IMR-90 (cell line): ENCODE data around the gene CGGBP1. TPM values are rescaled to one million over a fixed set of nuclear protein-coding genes. Genes with fewer than 3 reads are reported as not detected.

Source experiments
- ATAC-seq: fragments of 200-7000 bp; cut with Tn5 transposase; 2 replicates; pipeline ENCODE4 v1.9.1; 2020; ENCODE audit warnings: low read depth, mild to moderate bottlenecking, moderate library complexity
- BruUV-seq: library from RNA; stranded (reverse); fragments of 400-500 nt; replicated peaks from 2 replicates; lab custom pipeline; 2021; lab: Mats Ljungman, UMichigan
- CTCF ChIA-PET: fragments of 300-600 bp; formaldehyde crosslinking; extraction: SDS; loops from one replicate; lab custom pipeline; 2021; ENCODE audit warnings: antibody characterized with exemption; lab: Yijun Ruan, JAX
- POLR2A ChIA-PET: fragments of 300-600 bp; sonication (Branson Sonifier 250); formaldehyde crosslinking; loops from one replicate; lab custom pipeline; 2022; ENCODE audit warnings: antibody characterized with exemption; ENCODE audit not compliant: unreplicated experiment; lab: Charles Lee
- DNase-seq: peaks from one replicate; pipeline ENCODE4 v3.0.0; 2013
- H2AFZ ChIP-seq: replicated peaks from 2 replicates; pipeline ENCODE3; 2013; ENCODE audit warnings: low read length, mild to moderate bottlenecking; ENCODE audit not compliant: poor library complexity
- H2AK5ac ChIP-seq: 2 replicates; pipeline ENCODE4 v1.6.1; 2013; ENCODE audit warnings: low read depth, low read length, inconsistent platforms
- H2AK9ac ChIP-seq: replicated peaks from 2 replicates; pipeline ENCODE3; 2013; ENCODE audit warnings: mild to moderate bottlenecking, low read depth, low read length, moderate library complexity; ENCODE audit not compliant: poor library complexity
- H2BK120ac ChIP-seq: 2 replicates; pipeline ENCODE4 v1.6.1; 2013; ENCODE audit warnings: low read depth, low read length, inconsistent platforms
- H2BK15ac ChIP-seq: 3 replicates; pipeline ENCODE4 v1.6.1; 2013; ENCODE audit warnings: low read depth, low read length, inconsistent platforms
- H2BK20ac ChIP-seq: 2 replicates; pipeline ENCODE4 v1.6.1; 2013; ENCODE audit warnings: low read depth, mild to moderate bottlenecking, inconsistent platforms, low read length, moderate library complexity
- H2BK5ac ChIP-seq: 2 replicates; pipeline ENCODE4 v1.6.1; 2013; ENCODE audit warnings: mild to moderate bottlenecking, low read depth, low read length, inconsistent platforms; ENCODE audit not compliant: poor library complexity, severe bottlenecking
- H3K14ac ChIP-seq: replicated peaks from 2 replicates; pipeline ENCODE4 v1.6.1; 2013; ENCODE audit warnings: low read depth, low read length, inconsistent platforms
- H3K18ac ChIP-seq: 2 replicates; pipeline ENCODE4 v1.6.1; 2013; ENCODE audit warnings: low read depth, low read length, control low read depth
- H3K23ac ChIP-seq: 2 replicates; pipeline ENCODE4 v1.6.1; 2013; ENCODE audit warnings: low read depth, low read length, inconsistent platforms
- H3K27ac ChIP-seq: 2 replicates; pipeline ENCODE4 v1.5.1; 2013; ENCODE audit warnings: mild to moderate bottlenecking, control low read depth, low read length; ENCODE audit not compliant: insufficient read depth
- H3K27me3 ChIP-seq: 2 replicates; pipeline ENCODE4 v1.6.1; 2013; ENCODE audit warnings: low read length; ENCODE audit not compliant: control insufficient read depth, insufficient read depth
- H3K36me3 ChIP-seq: 2 replicates; pipeline ENCODE4 v1.6.1; 2013; ENCODE audit warnings: low read length, mixed read lengths; ENCODE audit not compliant: control insufficient read depth, insufficient read depth
- H3K4ac ChIP-seq: 2 replicates; pipeline ENCODE4 v1.6.1; 2013; ENCODE audit warnings: low read depth, low read length, inconsistent platforms
- H3K4me1 ChIP-seq: 2 replicates; pipeline ENCODE4 v1.6.1; 2013; ENCODE audit warnings: low read length, mixed read lengths; ENCODE audit not compliant: control insufficient read depth, insufficient read depth
- H3K4me2 ChIP-seq: 2 replicates; pipeline ENCODE4 v1.6.1; 2013; ENCODE audit warnings: low read depth, mild to moderate bottlenecking, control low read depth, low read length, moderate library complexity
- H3K4me3 ChIP-seq: 2 replicates; pipeline ENCODE4 v1.5.1; 2013; ENCODE audit warnings: low read depth, mild to moderate bottlenecking, control low read depth, low read length, moderate library complexity; ENCODE audit not compliant: insufficient read depth
- H3K56ac ChIP-seq: 2 replicates; pipeline ENCODE4 v1.6.1; 2013; ENCODE audit warnings: low read length, inconsistent platforms; ENCODE audit not compliant: insufficient read depth; ENCODE audit errors: extremely low read depth
- H3K79me1 ChIP-seq, 2 experiments: 2 replicates each; pipeline ENCODE4 v1.6.1; 2013; ENCODE audit warnings: low read length in 2 of 2, inconsistent platforms in 1 of 2, low read depth in 1 of 2
- H3K9ac ChIP-seq: 2 replicates; pipeline ENCODE4 v1.6.1; 2013; ENCODE audit warnings: low read depth, low read length, control low read depth
- H3K9me1 ChIP-seq: 2 replicates; pipeline ENCODE4 v1.6.1; 2013; ENCODE audit warnings: low read length, inconsistent platforms; ENCODE audit not compliant: insufficient read depth
- H3K9me3 ChIP-seq: 2 replicates; pipeline ENCODE4 v1.6.1; 2013; ENCODE audit warnings: low read length; ENCODE audit not compliant: control insufficient read depth, insufficient read depth
- H4K20me1 ChIP-seq: 2 replicates; pipeline ENCODE4 v1.6.1; 2013; ENCODE audit warnings: low read length, inconsistent platforms; ENCODE audit not compliant: insufficient read depth
- H4K5ac ChIP-seq: 2 replicates; pipeline ENCODE4 v1.6.1; 2013; ENCODE audit warnings: mild to moderate bottlenecking, low read depth, low read length, control low read depth
- H4K8ac ChIP-seq, 2 experiments: 2 replicates each; pipeline ENCODE4 v1.6.1; 2013; ENCODE audit warnings: low read depth in 2 of 2, low read length in 2 of 2, control low read depth in 1 of 2, inconsistent platforms in 1 of 2
- H4K91ac ChIP-seq: 2 replicates; pipeline ENCODE4 v1.6.1; 2013; ENCODE audit warnings: low read depth, low read length, inconsistent platforms; ENCODE audit not compliant: insufficient read depth
- BHLHE40 ChIP-seq: fragments of 150-350 bp; IDR thresholded peaks from 2 replicates; pipeline ENCODE4 v1.6.1; 2016; ENCODE audit warnings: mild to moderate bottlenecking, low read depth, low read length
- CEBPB ChIP-seq: IDR thresholded peaks from 2 replicates; pipeline ENCODE4 v1.6.1; 2012; ENCODE audit warnings: low read depth, low read length, improper control_type of control experiment
- CHD1 ChIP-seq: IDR thresholded peaks from 2 replicates; pipeline ENCODE4 v1.6.1; 2012; ENCODE audit warnings: low read depth, low read length, improper control_type of control experiment
- ELK1 ChIP-seq: fragments of 150-350 bp; IDR thresholded peaks from 2 replicates; pipeline ENCODE4 v1.6.1; 2016; ENCODE audit warnings: low read depth, mild to moderate bottlenecking, low read length, moderate library complexity, borderline replicate concordance
- FOS ChIP-seq: fragments of 150-350 bp; IDR thresholded peaks from 2 replicates; pipeline ENCODE4 v1.6.1; 2016; ENCODE audit warnings: low read depth, low read length
- MAFK ChIP-seq: IDR thresholded peaks from 2 replicates; pipeline ENCODE4 v1.6.1; 2012; ENCODE audit warnings: low read depth, low read length, improper control_type of control experiment
- MAZ ChIP-seq: IDR thresholded peaks from 2 replicates; pipeline ENCODE4 v1.6.1; 2012; ENCODE audit warnings: low read depth, mild to moderate bottlenecking, low read length, improper control_type of control experiment, moderate library complexity, borderline replicate concordance
- MXI1 ChIP-seq: IDR thresholded peaks from 2 replicates; pipeline ENCODE4 v1.6.1; 2012; ENCODE audit warnings: low read depth, mild to moderate bottlenecking, low read length, moderate library complexity, borderline replicate concordance
- NFE2L2 ChIP-seq: fragments of 150-350 bp; IDR thresholded peaks from 2 replicates; pipeline ENCODE4 v1.6.1; 2016; ENCODE audit warnings: low read depth, mild to moderate bottlenecking, low read length
- POLR2A ChIP-seq: IDR thresholded peaks from 2 replicates; pipeline ENCODE4 v1.6.1; 2012; ENCODE audit warnings: mild to moderate bottlenecking, low read depth, low read length
- RAD21 ChIP-seq: IDR thresholded peaks from 2 replicates; pipeline ENCODE4 v1.6.1; 2012; ENCODE audit warnings: low read length, improper control_type of control experiment
- RCOR1 ChIP-seq: IDR thresholded peaks from 2 replicates; pipeline ENCODE4 v1.6.1; 2012; ENCODE audit warnings: mild to moderate bottlenecking, low read length, improper control_type of control experiment; ENCODE audit not compliant: insufficient replicate concordance
- RFX5 ChIP-seq: IDR thresholded peaks from 2 replicates; pipeline ENCODE4 v1.8.0; 2012; ENCODE audit warnings: low read depth, mild to moderate bottlenecking, low read length, moderate library complexity
- SMC3 ChIP-seq: fragments of 150-350 bp; IDR thresholded peaks from 2 replicates; pipeline ENCODE4 v1.6.1; 2016; ENCODE audit warnings: low read depth, mild to moderate bottlenecking, antibody characterized with exemption, low read length, moderate library complexity
- USF2 ChIP-seq: fragments of 150-350 bp; IDR thresholded peaks from 2 replicates; pipeline ENCODE4 v1.6.1; 2017; ENCODE audit warnings: mild to moderate bottlenecking, antibody characterized with exemption, low read length, low read depth
- WGBS, 2 experiments: methylation state at CpG; one replicate each; pipeline versions ENCODE4 v1.1.5 to v1.1.7; 2013; ENCODE audit warnings: missing lambda C conversion rate in 2 of 2; ENCODE audit not compliant: insufficient read length in 1 of 2; ENCODE audit errors: extremely low coverage in 2 of 2; 5-methylcytosine and 5-hydroxymethylcytosine counted together
- dilution Hi-C: fragments of 300-500 bp; cut with HindIII; formaldehyde crosslinking; loops from one replicate; pipeline ENCODE4 v1.14.3; 2018; ENCODE audit warnings: low sequenced_read_pairs; ENCODE audit not compliant: unreplicated experiment
- in situ Hi-C: fragments of 300-500 bp; cut with MboI; formaldehyde crosslinking; loops from 3 replicates; pipeline ENCODE4 v1.14.3; 2019; ENCODE audit warnings: low sequenced_read_pairs, inconsistent platforms, mixed read lengths
- intact Hi-C: fragments of 100-400 bp; cut with micrococcal nuclease; formaldehyde crosslinking; loops from 2 replicates; pipeline ENCODE4 v1.10.0; 2022
- polyA plus RNA-seq, 3 experiments: library from polyadenylated mRNA; depleted of rRNA; stranded (reverse); fragments of >200 nt; gene quantifications; 2 replicates each; pipeline ENCODE4 v1.2.3, GENCODE V29; 2012; ENCODE audit warnings: low replicate concordance in 1 of 3
- total RNA-seq: library from RNA; depleted of rRNA; stranded (reverse); fragments of >200 nt; gene quantifications from 2 replicates; pipeline ENCODE4 v1.2.3, GENCODE V29; 2012
- TF ChIP-seq, protein P1 (sequence below): conservative IDR thresholded peaks from 2 replicates; pipeline ENCODE4 v1.5.1; 2012; ENCODE audit warnings: mild to moderate bottlenecking, low read depth, low read length, improper control_type of control experiment

Gene CGGBP1
- total and polyA plus RNA-seq, 2 of the 4 experiments (the other 2 are of a cell fraction), result 42.1 to 47.7 TPM

GRCh38 chr3:88032245-88032644, 26.6 kb downstream of the CGGBP1 start:
- CTCF ChIA-PET, result interaction anchor here (0.9 kb wide), 1 partner anchor 81 kb away, joined by 3 read pairs; no protein-coding TSS in a partner anchor
- TF ChIP-seq BHLHE40 (no peak), POLR2A (no peak), SMC3 (no peak), CHD1 (no peak), RFX5 (no peak), RAD21 (no peak), USF2 (no peak), NFE2L2 (no peak), CEBPB (no peak), MXI1 (no peak), FOS (no peak), MAFK (no peak), RCOR1 (no peak), MAZ (no peak), ELK1 (no peak)
- TF ChIP-seq, protein P1, sequence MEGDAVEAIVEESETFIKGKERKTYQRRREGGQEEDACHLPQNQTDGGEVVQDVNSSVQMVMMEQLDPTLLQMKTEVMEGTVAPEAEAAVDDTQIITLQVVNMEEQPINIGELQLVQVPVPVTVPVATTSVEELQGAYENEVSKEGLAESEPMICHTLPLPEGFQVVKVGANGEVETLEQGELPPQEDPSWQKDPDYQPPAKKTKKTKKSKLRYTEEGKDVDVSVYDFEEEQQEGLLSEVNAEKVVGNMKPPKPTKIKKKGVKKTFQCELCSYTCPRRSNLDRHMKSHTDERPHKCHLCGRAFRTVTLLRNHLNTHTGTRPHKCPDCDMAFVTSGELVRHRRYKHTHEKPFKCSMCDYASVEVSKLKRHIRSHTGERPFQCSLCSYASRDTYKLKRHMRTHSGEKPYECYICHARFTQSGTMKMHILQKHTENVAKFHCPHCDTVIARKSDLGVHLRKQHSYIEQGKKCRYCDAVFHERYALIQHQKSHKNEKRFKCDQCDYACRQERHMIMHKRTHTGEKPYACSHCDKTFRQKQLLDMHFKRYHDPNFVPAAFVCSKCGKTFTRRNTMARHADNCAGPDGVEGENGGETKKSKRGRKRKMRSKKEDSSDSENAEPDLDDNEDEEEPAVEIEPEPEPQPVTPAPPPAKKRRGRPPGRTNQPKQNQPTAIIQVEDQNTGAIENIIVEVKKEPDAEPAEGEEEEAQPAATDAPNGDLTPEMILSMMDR, result no peak
- H2BK20ac ChIP-seq, result no peak overlapping the region
- intact Hi-C loops (no loop called here), in situ Hi-C loops (no loop called here), dilution Hi-C loops (no loop called here)
- H4K91ac ChIP-seq, result peak overlapping the region; percentile 1; the same call in 1 of the 2 replicates
- H2BK5ac ChIP-seq, result no peak overlapping the region
- peak overlapping the region; percentile 32 to 73 for H4K8ac ChIP-seq
- no peak overlapping the region for H2AK5ac ChIP-seq
- no peak overlapping the region for H2BK15ac ChIP-seq
- WGBS, 2 experiments, result no CpG with 5 or more reads among the region's 2 CpGs
- H3K36me3 ChIP-seq, result no peaks in the 10 kb centered on the region
- BruUV-seq, result no TSS peak
- no peaks in the 10 kb centered on the region for H4K20me1 ChIP-seq
- 0 out of 2 replicates have a peak overlapping the region, but pooled peaks have one; percentile 1 for H3K23ac ChIP-seq
- no peaks in the 10 kb centered on the region for H3K27me3 ChIP-seq
- H3K9me1 ChIP-seq, result no peaks in the 10 kb centered on the region
- peak overlapping the region; percentile 9; the same call in 1 of the 2 replicates for H2BK120ac ChIP-seq
- POLR2A ChIA-PET, result no interaction called here
- no peaks in the 10 kb centered on the region; the same call in 1 of the 2 replicates for H3K4me1 ChIP-seq
- H4K5ac ChIP-seq, result peak overlapping the region; percentile 99; the same call in 1 of the 2 replicates
- ATAC-seq (peak; percentile 24; the same call in 1 of the 2 replicates), DNase-seq (peak; percentile 3)
- no peaks in the 10 kb centered on the region for H3K79me1 ChIP-seq
- peak overlapping the region; percentile 41; the same call in 1 of the 2 replicates for H3K18ac ChIP-seq
- peak overlapping the region; percentile 74; the same call in 1 of the 2 replicates for H3K4me3 ChIP-seq
- H3K4ac ChIP-seq, result no peak overlapping the region; the same call in 1 of the 2 replicates
- H3K4me2 ChIP-seq, result peak overlapping the region; percentile 100
- H2AK9ac ChIP-seq, result no peak overlapping the region
- H3K9me3 ChIP-seq, result no peaks in the 10 kb centered on the region
- peak overlapping the region; percentile 39; the same call in 1 of the 2 replicates for H3K56ac ChIP-seq
- H3K27ac ChIP-seq, result no peak overlapping the region
- H3K14ac ChIP-seq, result peak overlapping the region; percentile 8; the same call in 1 of the 2 replicates
- no peak overlapping the region for H2AFZ ChIP-seq
- peak overlapping the region; percentile 91; the same call in 1 of the 2 replicates for H3K9ac ChIP-seq
